ENCODE results near the gene EPS15.
"Not testable (repeated sequence)": the region's sequence is repeated elsewhere in the genome, so short reads cannot be mapped to it uniquely, and the experiment has no call there.

The EPS15 gene

GRCh38 chr1:51542158-51542953 lies 23.3 kb upstream of the EPS15 start:
- DNase-seq = no peak

GRCh38 chr1:51541313-51542050 lies 22.4 kb upstream of the EPS15 start:
- no peak for DNase-seq

- no peak for DNase-seq
These were observed 18.5 kb upstream of the EPS15 start for GRCh38 chr1:51537568-51537967.

- DNase-seq = peak; percentile 24
These were observed 16.0 kb upstream of the EPS15 start for GRCh38 chr1:51535006-51535592.

GRCh38 chr1:51534447-51534846 lies 15.4 kb upstream of the EPS15 start:
- no peak for DNase-seq

GRCh38 chr1:51532853-51533252 lies 13.8 kb upstream of the EPS15 start:
- DNase-seq = no peak

GRCh38 chr1:51530447-51530846 lies 11.4 kb upstream of the EPS15 start:
- not testable (repeated sequence) for DNase-seq

- no peak for DNase-seq
These were observed 8.1 kb upstream of the EPS15 start for GRCh38 chr1:51527144-51527543.

GRCh38 chr1:51526248-51526647 lies 7.2 kb upstream of the EPS15 start:
- DNase-seq = no peak

GRCh38 chr1:51525295-51525694 lies 6.2 kb upstream of the EPS15 start:
- DNase-seq = no peak

GRCh38 chr1:51524817-51525216 lies 5.8 kb upstream of the EPS15 start:
- DNase-seq = no peak

GRCh38 chr1:51523931-51524330 lies 4.9 kb upstream of the EPS15 start:
- DNase-seq = no peak

- no peak for DNase-seq
These were observed 1.7 kb upstream of the EPS15 start for GRCh38 chr1:51520700-51521248.

- DNase-seq = no peak
These were observed 1.0 kb upstream of the EPS15 start for GRCh38 chr1:51519865-51520699.

- DNase-seq = no peak
These were observed 449 bp downstream of the EPS15 start for GRCh38 chr1:51518586-51519047.

GRCh38 chr1:51518033-51518585 lies 957 bp downstream of the EPS15 start:
- peak; percentile 77 for DNase-seq

GRCh38 chr1:51517361-51518032 lies 1.6 kb downstream of the EPS15 start:
- no peak for DNase-seq

GRCh38 chr1:51516649-51517158 lies 2.4 kb downstream of the EPS15 start:
- no peak for DNase-seq

- DNase-seq = no peak
These were observed 3.0 kb downstream of the EPS15 start for GRCh38 chr1:51515982-51516648.

- DNase-seq = no peak
These were observed 3.6 kb downstream of the EPS15 start for GRCh38 chr1:51515312-51515960.
